Measurements from ENCODE around the gene PCDH18.

DNA sequence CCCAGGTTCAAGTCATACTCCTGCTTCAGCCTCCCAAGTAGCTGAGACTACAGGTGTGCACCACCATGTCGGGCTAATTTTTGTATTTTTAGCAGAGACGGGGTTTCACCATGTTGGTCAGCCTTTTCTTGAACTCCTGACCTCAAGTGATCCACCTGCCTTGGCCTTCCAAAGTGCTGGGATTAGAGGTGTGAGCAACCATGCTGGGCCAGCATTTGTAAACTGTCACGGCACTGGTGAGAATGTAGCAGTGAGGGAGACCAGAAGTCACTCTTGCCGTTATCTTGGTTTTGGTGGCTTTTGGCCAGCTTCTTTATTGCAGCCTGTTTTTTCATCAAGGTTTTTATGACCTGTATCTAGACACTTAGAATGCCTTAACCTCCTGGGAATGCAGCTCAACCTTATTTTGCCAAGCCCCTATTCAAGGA is 22.4 kb downstream of the PCDH18 start:
- TF ChIP-seq, protein P1, sequence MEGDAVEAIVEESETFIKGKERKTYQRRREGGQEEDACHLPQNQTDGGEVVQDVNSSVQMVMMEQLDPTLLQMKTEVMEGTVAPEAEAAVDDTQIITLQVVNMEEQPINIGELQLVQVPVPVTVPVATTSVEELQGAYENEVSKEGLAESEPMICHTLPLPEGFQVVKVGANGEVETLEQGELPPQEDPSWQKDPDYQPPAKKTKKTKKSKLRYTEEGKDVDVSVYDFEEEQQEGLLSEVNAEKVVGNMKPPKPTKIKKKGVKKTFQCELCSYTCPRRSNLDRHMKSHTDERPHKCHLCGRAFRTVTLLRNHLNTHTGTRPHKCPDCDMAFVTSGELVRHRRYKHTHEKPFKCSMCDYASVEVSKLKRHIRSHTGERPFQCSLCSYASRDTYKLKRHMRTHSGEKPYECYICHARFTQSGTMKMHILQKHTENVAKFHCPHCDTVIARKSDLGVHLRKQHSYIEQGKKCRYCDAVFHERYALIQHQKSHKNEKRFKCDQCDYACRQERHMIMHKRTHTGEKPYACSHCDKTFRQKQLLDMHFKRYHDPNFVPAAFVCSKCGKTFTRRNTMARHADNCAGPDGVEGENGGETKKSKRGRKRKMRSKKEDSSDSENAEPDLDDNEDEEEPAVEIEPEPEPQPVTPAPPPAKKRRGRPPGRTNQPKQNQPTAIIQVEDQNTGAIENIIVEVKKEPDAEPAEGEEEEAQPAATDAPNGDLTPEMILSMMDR (IDR thresholded peaks at IDR 0.05): no peak
- TF ChIP-seq EZH2 (IDR thresholded peaks at IDR 0.05; ENCODE audit: borderline replicate concordance, insufficient read depth, low read depth, low read length, poor library complexity, severe bottlenecking): no peak
